MM.1S (cell line): ENCODE results near the gene CRYBG3.

Experiments used
- DNase-seq: peaks from one replicate; pipeline ENCODE4 v3.0.0-alpha.2; 2015
- H2AFZ ChIP-seq: fragments of 300-600 bp; sonication (generic); 2 replicates; pipeline ENCODE4 v1.6.0; 2016; ENCODE audit warnings: antibody characterized with exemption, low read length
- H3F3A ChIP-seq: fragments of 300-600 bp; sonication (generic); 2 replicates; pipeline ENCODE4 v1.6.1; 2016; ENCODE audit warnings: mild to moderate bottlenecking, antibody characterized with exemption, low read length, moderate library complexity, mixed read lengths; ENCODE audit not compliant: insufficient read depth
- H3K27ac ChIP-seq: fragments of 300-600 bp; sonication (generic); 2 replicates; pipeline ENCODE4 v1.5.1; 2016; ENCODE audit warnings: mild to moderate bottlenecking, low read length
- H3K27me3 ChIP-seq: fragments of 300-600 bp; sonication (generic); replicated peaks from 2 replicates; pipeline ENCODE4 v1.6.0; 2016; ENCODE audit warnings: low read length; ENCODE audit not compliant: insufficient read depth
- H3K36me3 ChIP-seq: fragments of 300-600 bp; sonication (generic); replicated peaks from 2 replicates; pipeline ENCODE4 v1.6.1; 2016; ENCODE audit warnings: mild to moderate bottlenecking, low read length, mixed read lengths; ENCODE audit not compliant: insufficient read depth
- H3K4me1 ChIP-seq: fragments of 300-600 bp; sonication (generic); 2 replicates; pipeline ENCODE4 v1.6.1; 2016; ENCODE audit warnings: low read length, mixed read lengths
- H3K4me2 ChIP-seq: fragments of 300-600 bp; sonication (generic); 2 replicates; pipeline ENCODE4 v1.6.0; 2016; ENCODE audit warnings: low read depth, low read length
- H3K4me3 ChIP-seq: fragments of 300-600 bp; sonication (generic); 2 replicates; pipeline ENCODE4 v1.5.1; 2016; ENCODE audit warnings: low read length, mixed read lengths
- H3K79me2 ChIP-seq: fragments of 300-600 bp; sonication (generic); 2 replicates; pipeline ENCODE4 v1.6.1; 2016; ENCODE audit warnings: mixed run types, low read length, mixed read lengths
- H3K9ac ChIP-seq: fragments of 300-600 bp; sonication (generic); 2 replicates; pipeline ENCODE4 v1.6.1; 2016; ENCODE audit warnings: low read length, mixed read lengths
- H3K9me2 ChIP-seq: fragments of 300-600 bp; sonication (generic); replicated peaks from 2 replicates; pipeline ENCODE4 v1.6.1; 2016; ENCODE audit warnings: mild to moderate bottlenecking, low read length, mixed read lengths; ENCODE audit not compliant: insufficient read depth
- H3K9me3 ChIP-seq: fragments of 300-600 bp; sonication (generic); replicated peaks from 2 replicates; pipeline ENCODE4 v1.6.1; 2016; ENCODE audit warnings: mild to moderate bottlenecking, low read length, mixed read lengths; ENCODE audit not compliant: insufficient read depth
- H4K20me1 ChIP-seq: fragments of 300-600 bp; sonication (generic); 2 replicates; pipeline ENCODE4 v1.6.1; 2016; ENCODE audit warnings: mild to moderate bottlenecking, low read length, moderate library complexity, mixed read lengths; ENCODE audit not compliant: insufficient read depth
- CTCF ChIP-seq: fragments of 300-600 bp; sonication (generic); IDR thresholded peaks from 2 replicates; pipeline ENCODE4 v1.5.1; 2016; ENCODE audit warnings: antibody characterized with exemption, low read length, mixed read lengths
- EZH2 ChIP-seq: fragments of 300-600 bp; sonication (generic); optimal IDR thresholded peaks from 2 replicates; pipeline ENCODE3; 2017; ENCODE audit warnings: low read depth, mild to moderate bottlenecking, antibody characterized with exemption, low read length, mixed read lengths
- EZH2phosphoT487 ChIP-seq: fragments of 300-600 bp; sonication (generic); IDR thresholded peaks from 2 replicates; pipeline ENCODE4 v1.6.1; 2018; ENCODE audit warnings: antibody characterized with exemption, low read length

Gene CRYBG3

GRCh38 chr3:97917813-97918536 lies 96.2 kb downstream of the CRYBG3 start:
- H3K9me3 ChIP-seq, result no peaks in the 10 kb centered on the region
- H3K4me3 ChIP-seq, result no peak overlapping the region
- H3K4me1 ChIP-seq, result no peaks in the 10 kb centered on the region
- H3F3A ChIP-seq, result no peaks in the 10 kb centered on the region
- no peaks in the 10 kb centered on the region for H3K27me3 ChIP-seq
- no peaks in the 10 kb centered on the region for H3K9me2 ChIP-seq
- H3K9ac ChIP-seq, result no peak overlapping the region
- no peaks in the 10 kb centered on the region for H3K79me2 ChIP-seq
- no peak for DNase-seq
- H4K20me1 ChIP-seq, result no peaks in the 10 kb centered on the region
- TF ChIP-seq CTCF, result no peak
- H3K4me2 ChIP-seq, result no peak overlapping the region
- H3K36me3 ChIP-seq, result 0 out of 2 replicates have a peak, but pooled peaks cover 3% of the 10 kb centered on the region
- H3K27ac ChIP-seq, result no peak overlapping the region
- no peak overlapping the region for H2AFZ ChIP-seq

GRCh38 chr3:97927704-97928103 lies 105.9 kb downstream of the CRYBG3 start:
- Histone ChIP-seq H3K9me2 (no peaks in the 10 kb centered on the region), H4K20me1 (no peaks in the 10 kb centered on the region), H3K79me2 (no peaks in the 10 kb centered on the region), H3K27me3 (no peaks in the 10 kb centered on the region), H3F3A (no peaks in the 10 kb centered on the region), H3K4me3 (no peak overlapping the region), H3K4me2 (no peak overlapping the region), H3K9me3 (no peaks in the 10 kb centered on the region), H2AFZ (no peak overlapping the region), H3K27ac (no peak overlapping the region), H3K4me1 (no peaks in the 10 kb centered on the region), H3K9ac (no peak overlapping the region), H3K36me3 (0 out of 2 replicates have a peak, but pooled peaks cover 3% of the 10 kb centered on the region)
- DNase-seq, result no peak
- TF ChIP-seq CTCF (no peak), EZH2 (no peak), EZH2phosphoT487 (no peak)

GRCh38 chr3:97928986-97929385 lies 107.2 kb downstream of the CRYBG3 start:
- no peaks in the 10 kb centered on the region for H4K20me1 ChIP-seq
- TF ChIP-seq EZH2 (no peak), EZH2phosphoT487 (no peak), CTCF (no peak)
- no peaks in the 10 kb centered on the region for H3K9me3 ChIP-seq
- no peaks in the 10 kb centered on the region for H3K79me2 ChIP-seq
- DNase-seq, result no peak
- no peak overlapping the region for H3K27ac ChIP-seq
- no peak overlapping the region for H3K4me3 ChIP-seq
- no peaks in the 10 kb centered on the region for H3K9me2 ChIP-seq
- no peaks in the 10 kb centered on the region for H3K4me1 ChIP-seq
- H3K27me3 ChIP-seq, result no peaks in the 10 kb centered on the region
- no peak overlapping the region for H3K4me2 ChIP-seq
- H2AFZ ChIP-seq, result no peak overlapping the region
- no peaks in the 10 kb centered on the region for H3F3A ChIP-seq
- no peak overlapping the region for H3K9ac ChIP-seq
- 0 out of 2 replicates have a peak, but pooled peaks cover under 1% of the 10 kb centered on the region for H3K36me3 ChIP-seq
